Fibroblast of pulmonary artery (primary cell): ENCODE results near the gene GALNT2.

Source experiments
- DNase-seq: peaks from one replicate; pipeline ENCODE4 v3.0.0-alpha.2; 2010; ENCODE audit warnings: low read depth
- H3K4me3 ChIP-seq: replicated peaks from 2 replicates; pipeline ENCODE4 v1.5.1; 2011; ENCODE audit warnings: low read depth, mild to moderate bottlenecking, control low read depth, low read length, moderate library complexity
- TF ChIP-seq, protein P1 (sequence below): IDR thresholded peaks from 2 replicates; pipeline ENCODE4 v1.5.1; 2011; ENCODE audit warnings: mild to moderate bottlenecking, control low read depth, low read length, inconsistent platforms; ENCODE audit errors: missing control alignments

The GALNT2 gene

DNA sequence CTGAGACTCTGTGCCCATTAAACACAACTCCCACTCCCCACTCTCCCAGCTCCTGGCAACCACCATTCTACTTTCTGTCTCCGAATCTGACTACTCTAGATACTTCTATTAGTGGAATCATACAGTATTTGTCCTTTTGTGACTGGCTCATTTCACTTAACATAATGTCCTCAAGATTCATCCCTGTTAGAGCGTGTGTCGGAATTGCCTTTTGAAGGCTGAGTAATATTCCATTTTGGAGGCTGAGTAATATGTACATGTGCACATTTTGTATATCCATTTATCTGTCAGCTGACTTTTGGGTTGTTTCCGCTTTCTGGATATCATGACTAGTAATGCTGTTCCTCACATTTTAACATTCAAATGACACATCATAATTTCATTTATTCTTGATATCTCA lies 30.3 kb downstream of the GALNT2 start:
- no peak for DNase-seq
- TF ChIP-seq, protein P1, sequence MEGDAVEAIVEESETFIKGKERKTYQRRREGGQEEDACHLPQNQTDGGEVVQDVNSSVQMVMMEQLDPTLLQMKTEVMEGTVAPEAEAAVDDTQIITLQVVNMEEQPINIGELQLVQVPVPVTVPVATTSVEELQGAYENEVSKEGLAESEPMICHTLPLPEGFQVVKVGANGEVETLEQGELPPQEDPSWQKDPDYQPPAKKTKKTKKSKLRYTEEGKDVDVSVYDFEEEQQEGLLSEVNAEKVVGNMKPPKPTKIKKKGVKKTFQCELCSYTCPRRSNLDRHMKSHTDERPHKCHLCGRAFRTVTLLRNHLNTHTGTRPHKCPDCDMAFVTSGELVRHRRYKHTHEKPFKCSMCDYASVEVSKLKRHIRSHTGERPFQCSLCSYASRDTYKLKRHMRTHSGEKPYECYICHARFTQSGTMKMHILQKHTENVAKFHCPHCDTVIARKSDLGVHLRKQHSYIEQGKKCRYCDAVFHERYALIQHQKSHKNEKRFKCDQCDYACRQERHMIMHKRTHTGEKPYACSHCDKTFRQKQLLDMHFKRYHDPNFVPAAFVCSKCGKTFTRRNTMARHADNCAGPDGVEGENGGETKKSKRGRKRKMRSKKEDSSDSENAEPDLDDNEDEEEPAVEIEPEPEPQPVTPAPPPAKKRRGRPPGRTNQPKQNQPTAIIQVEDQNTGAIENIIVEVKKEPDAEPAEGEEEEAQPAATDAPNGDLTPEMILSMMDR = no peak
- no peak overlapping the region for H3K4me3 ChIP-seq

DNA sequence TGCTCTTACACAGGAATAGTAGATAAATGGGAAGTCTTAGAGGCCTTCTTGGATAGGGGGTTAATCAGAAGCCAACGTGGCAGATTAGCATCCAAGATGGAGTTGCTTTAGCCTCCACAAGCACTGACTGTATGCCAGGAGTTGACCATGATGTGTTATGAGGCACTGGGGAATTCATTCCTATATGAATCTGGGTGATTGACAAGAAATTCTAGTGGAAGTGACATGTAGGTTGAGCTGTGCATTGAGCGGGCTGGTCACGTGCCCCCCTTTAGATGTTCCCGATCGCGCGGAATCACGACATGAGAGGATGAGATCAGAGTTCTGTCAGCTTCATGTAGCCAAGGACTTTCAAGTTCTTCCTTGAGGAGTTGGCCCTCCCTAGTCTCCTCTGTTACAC lies 31.7 kb downstream of the GALNT2 start:
- TF ChIP-seq, protein P1 = no peak
- DNase-seq = no peak
- no peak overlapping the region for H3K4me3 ChIP-seq

DNA sequence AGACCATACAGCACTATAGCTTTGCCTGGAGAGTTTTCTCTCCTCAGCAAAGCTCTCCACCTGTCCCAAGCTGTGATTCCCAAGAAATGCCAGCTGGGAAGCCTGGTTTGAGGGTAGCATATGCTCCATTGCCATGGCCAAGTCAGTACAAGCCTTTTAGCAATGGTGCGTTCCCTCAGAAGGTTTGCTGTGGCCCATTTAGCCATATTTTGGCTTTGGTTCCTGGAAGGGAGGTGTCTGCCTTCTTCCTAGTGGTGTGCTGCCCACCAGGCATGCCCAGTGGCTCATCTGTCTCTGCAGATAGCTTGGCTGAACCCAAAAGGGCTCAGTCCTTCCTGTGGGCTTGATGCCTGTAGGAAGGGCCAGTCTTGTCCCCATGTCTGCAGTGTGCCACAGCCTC lies 32.4 kb downstream of the GALNT2 start:
- H3K4me3 ChIP-seq = no peak overlapping the region
- no peak for DNase-seq
- TF ChIP-seq, protein P1 = no peak

DNA sequence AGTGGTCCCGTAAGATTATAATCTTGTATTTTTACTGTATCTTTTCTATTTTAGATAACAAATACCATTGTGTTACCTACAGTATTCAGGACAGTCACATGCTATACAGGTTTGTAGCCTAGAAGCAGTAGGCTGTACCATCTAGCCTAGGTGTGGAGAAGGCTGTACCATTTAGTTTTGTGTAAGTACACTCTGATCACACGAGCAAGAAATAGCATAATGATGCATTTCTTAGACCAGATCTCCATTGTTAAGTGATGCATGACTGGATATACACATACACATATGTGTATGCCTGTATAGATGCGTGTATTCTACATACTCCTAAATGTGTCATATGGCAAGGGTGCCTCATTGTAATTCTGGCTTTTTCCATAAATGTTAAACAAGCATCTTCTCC lies 33.9 kb downstream of the GALNT2 start:
- H3K4me3 ChIP-seq = no peak overlapping the region
- DNase-seq = no peak
- TF ChIP-seq, protein P1 = no peak

DNA sequence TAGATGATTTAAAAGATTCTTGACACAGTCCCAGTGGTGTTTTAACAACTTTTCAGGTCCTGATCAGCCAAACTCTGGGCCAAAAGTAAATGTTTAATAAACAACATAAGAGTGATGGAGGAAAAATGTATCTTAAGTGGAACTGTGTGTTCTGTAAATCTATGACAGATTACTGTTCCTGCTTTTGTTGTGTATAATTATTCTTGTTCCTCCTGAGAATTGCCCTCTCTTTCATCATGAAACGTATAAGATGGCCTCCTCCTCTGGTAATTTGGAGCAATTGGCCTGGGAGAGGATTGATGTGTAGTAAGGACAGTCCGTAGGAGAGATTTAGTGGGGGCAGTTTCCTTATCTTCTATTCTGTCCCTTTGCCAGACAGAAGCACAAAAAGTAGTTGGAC lies 34.5 kb downstream of the GALNT2 start:
- TF ChIP-seq, protein P1 = no peak
- DNase-seq = peak; percentile 48
- H3K4me3 ChIP-seq = no peak overlapping the region

DNA sequence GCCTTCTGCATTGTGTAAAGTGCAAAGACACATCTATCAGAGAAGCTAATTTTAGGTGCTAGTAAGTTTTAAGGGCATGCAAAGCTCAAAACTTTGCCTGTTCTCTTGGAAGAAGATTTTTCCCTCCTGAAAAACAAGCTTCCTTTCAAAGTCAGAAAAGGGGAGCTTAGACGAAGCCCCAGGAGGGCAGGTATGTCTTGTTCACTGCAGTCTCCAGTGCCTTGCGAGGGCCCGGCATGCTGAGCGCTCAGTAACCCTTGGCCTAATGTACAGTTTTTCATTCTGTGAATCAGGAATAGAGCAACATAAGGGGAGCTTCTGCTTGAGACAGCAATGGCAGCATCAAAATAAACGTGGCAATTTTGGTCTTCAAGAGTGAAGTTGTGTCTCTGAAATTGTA lies 35.0 kb downstream of the GALNT2 start:
- DNase-seq = no peak
- H3K4me3 ChIP-seq = no peak overlapping the region
- TF ChIP-seq, protein P1 = no peak

DNA sequence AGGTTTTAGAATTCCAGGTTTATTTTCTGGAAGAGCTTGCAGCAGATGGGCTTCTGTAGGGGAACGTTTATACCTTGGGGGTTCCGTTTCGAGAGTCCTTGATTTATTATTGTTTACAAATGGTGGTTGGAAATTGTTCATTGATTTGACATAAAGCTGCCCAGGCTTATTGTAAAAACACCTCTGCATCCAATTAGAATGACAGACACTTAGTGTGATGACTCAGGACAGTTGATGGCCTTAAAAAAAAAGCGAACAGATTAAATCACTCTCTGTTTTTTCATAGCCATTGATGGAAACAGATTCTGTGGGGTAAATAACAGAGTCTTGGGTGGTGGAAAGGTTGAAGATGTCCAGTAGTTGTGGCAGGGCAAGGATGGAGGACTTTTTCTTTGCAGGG lies 35.4 kb downstream of the GALNT2 start:
- TF ChIP-seq, protein P1 = no peak
- no peak for DNase-seq
- H3K4me3 ChIP-seq = no peak overlapping the region
